T-helper 2 cell treated with Interferon-gamma antibody and Interleukin-4, amounts not matched to agents 5 μg/mL and 100 μg/mL, for 36 hours (primary cell): ENCODE measurements around the gene TNFRSF1A.

Experiments
- DNase-seq: peaks from one replicate; pipeline ENCODE4 v3.0.0; 2021; ENCODE audit warnings: low spot score
- H3K27ac Mint-ChIP-seq: one replicate; pipeline ENCODE4 v1.8.0; 2021; ENCODE audit warnings: mild to moderate bottlenecking, mixed read lengths
- H3K27me3 Mint-ChIP-seq: one replicate; pipeline ENCODE4 v1.8.0; 2021; ENCODE audit warnings: low read depth, mixed read lengths
- H3K36me3 Mint-ChIP-seq: one replicate; pipeline ENCODE4 v1.8.0; 2021; ENCODE audit warnings: low read depth, mixed read lengths
- H3K4me1 Mint-ChIP-seq: one replicate; pipeline ENCODE4 v1.8.0; 2021; ENCODE audit warnings: low read depth, mixed read lengths
- H3K4me3 Mint-ChIP-seq: one replicate; pipeline ENCODE4 v1.8.0; 2022; ENCODE audit warnings: mild to moderate bottlenecking, moderate library complexity, mixed read lengths
- H3K9me3 Mint-ChIP-seq: one replicate; pipeline ENCODE4 v1.8.0; 2021; ENCODE audit warnings: mixed read lengths

Gene TNFRSF1A

DNA sequence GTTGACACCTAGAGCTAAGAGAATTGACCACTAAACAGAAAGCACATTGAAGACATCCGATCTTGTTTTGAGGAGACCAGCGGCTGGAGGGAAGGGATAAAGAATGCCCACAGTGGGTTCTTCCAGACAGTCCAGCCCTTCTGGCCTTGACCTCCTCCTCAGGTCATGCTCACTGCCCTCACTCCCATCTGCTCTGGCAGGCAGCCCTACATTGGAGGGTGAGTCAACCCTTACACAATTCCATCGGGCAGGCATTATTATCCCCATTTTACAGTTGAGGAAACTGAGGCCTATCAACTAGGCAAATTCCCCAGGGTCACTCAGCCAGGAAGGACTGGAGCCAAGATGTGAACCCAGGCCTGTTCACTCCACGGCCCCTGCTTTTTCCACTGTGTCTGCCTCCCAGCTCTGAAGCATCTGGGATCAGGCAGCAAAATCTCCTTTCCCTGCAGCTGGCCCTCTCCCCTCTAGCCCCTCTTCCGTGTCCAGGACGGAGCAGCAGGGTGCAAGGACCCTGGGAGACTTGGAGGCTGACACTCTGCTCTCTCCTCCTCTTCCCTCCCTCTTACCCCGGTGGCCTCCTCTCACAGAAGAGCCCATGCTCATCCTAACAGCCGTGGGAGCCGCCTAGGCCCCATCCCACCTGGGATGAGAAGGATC is 28.2 kb upstream of the TNFRSF1A start:
- Mint-ChIP-seq H3K27ac (no peak overlapping the region), H3K9me3 (no peaks in the 10 kb centered on the region), H3K4me1 (peaks cover 23% of the 10 kb centered on the region), H3K36me3 (no peaks in the 10 kb centered on the region), H3K4me3 (no peak overlapping the region), H3K27me3 (no peaks in the 10 kb centered on the region)
- DNase-seq: no peak

DNA sequence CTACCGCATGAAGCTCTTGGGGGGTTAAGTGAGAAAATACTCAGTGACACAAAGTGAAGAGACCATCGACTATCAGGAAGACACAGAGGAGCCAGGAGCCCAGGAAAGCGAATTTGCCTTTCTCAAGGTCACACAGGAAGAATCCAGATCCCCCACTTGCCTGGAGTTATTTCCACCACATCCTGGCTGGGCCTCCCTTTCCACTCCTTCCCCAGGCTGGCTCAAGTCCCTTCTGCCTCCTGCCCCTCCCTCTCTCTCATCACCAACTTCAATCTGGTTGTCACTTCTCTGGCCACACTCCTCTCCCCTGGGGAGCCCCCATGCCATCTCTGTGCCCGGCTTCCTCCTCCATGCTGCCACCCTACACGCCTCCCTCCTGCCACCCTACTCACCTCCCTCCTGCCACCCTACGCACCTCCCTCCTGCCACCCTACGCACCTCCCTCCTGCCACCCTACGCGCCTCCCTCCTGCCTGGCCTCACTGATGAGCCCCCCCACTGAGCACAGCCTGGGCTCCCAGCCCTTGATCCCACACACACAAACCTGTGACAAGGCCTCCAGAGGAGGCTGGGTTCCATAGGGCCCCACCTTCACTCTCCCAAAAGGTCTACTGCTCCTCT is 27.1 kb upstream of the TNFRSF1A start:
- Mint-ChIP-seq H3K9me3 (no peaks in the 10 kb centered on the region), H3K36me3 (no peaks in the 10 kb centered on the region), H3K27ac (peak overlapping the region; percentile 41), H3K4me3 (no peak overlapping the region), H3K4me1 (peaks cover 26% of the 10 kb centered on the region), H3K27me3 (no peaks in the 10 kb centered on the region)
- no peak for DNase-seq

DNA sequence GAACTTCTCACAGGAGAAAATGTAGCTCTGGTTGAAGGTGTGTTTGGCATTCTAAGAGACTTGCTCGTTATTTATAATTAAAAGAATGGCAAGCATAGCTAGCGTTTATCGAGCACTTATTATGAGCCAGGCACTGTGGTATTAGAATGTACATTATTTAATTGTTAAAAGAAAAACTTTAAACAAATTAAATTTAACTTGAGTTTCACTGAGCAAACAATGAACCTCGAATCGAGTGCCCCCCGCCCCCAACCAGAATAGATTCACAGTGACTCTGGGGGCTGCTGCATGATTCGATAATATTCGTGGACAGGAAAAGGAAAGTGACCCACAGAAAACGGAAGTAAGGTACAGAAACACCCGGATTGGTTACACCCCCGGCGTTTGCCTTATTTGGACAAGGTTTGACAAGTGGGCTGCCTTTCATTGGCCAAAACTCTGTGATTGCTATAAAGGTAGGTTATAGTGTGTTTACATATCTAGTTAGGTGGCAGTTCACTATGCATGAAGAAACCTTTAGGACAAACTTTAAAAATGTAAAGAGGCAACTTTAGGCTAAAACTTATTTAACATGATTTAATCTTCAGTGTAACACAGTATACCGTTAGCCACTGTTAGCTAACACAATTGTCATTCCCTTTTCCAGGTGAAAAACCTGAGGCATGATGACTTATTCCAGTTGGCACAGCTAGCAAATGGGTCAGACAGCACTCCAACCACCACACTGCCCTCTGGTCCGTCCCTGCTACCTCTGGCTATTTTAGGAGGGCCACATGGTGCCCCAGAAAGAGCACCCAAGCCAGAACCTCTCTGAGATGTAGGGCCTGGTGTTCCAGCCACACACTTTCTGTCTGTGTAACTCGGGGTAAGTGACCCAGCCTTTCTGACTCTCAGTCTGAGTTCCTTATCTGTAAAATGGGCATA is 26.4 kb upstream of the TNFRSF1A start:
- DNase-seq: no peak
- no peaks in the 10 kb centered on the region for H3K36me3 Mint-ChIP-seq
- no peaks in the 10 kb centered on the region for H3K27me3 Mint-ChIP-seq
- H3K27ac Mint-ChIP-seq: peak overlapping the region; percentile 41
- H3K4me1 Mint-ChIP-seq: peaks cover 26% of the 10 kb centered on the region
- H3K4me3 Mint-ChIP-seq: no peak overlapping the region
- no peaks in the 10 kb centered on the region for H3K9me3 Mint-ChIP-seq

DNA sequence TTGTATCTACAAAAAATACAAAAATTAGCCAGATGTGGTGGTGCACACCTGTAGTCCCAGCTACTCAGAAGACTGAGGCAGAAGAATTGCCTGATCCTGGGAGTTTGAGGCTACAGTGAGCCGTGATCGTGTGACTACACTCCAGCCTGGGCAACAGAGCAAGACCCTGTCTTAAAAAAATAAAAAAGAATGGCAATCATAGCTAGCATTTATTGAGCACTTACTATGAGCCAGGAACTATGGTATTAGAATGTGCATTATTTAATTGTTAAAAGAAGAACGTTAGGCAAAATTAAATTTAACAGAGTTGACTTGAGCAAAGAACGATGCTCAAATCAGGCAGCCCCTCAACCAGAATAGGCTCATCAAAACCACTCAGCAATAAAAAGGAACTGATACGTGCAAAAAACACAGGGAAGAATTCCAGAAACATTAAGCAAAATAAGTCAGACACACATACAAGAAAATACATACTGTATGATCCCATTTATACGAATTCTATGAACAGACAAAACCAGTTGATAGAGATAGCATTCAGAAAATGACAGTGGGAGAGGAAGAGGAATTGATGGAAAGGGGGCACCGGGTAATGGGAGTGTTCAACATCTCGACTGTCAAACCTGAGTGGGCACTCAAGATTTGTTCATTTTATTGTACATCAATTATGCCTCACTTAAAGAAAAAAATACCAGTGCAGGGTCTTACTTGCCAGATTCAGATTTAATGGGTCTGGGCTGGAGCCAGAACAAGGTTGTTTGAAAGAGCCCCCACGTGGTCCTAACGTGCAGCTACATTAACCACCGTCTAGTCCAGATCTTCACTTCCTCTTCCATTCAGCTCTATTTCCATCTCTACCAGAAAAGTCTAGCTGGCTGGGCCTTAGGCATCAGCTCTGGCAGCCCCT is 25.4 kb upstream of the TNFRSF1A start:
- H3K9me3 Mint-ChIP-seq: no peaks in the 10 kb centered on the region
- DNase-seq: no peak
- no peaks in the 10 kb centered on the region for H3K36me3 Mint-ChIP-seq
- H3K27me3 Mint-ChIP-seq: no peaks in the 10 kb centered on the region
- H3K27ac Mint-ChIP-seq: peak overlapping the region; percentile 41
- H3K4me1 Mint-ChIP-seq: peaks cover 23% of the 10 kb centered on the region
- no peak overlapping the region for H3K4me3 Mint-ChIP-seq

DNA sequence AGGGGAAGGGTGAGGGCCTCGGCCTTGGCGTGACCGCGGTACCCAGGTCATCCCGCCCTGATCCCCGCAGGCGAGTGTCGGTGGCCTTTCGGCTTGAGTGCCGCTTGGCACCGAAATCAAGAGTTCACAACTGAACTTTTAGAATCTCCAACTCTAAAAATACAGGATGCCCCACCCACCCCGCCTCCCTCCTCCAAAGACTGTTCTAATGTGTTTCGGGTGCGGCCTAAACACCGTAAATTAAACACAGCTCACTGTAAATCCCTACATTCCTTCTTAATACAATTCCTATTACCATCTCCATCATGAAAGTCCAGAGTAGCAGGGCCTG is 22.1 kb upstream of the TNFRSF1A start:
- H3K4me1 Mint-ChIP-seq: peaks cover 31% of the 10 kb centered on the region
- no peaks in the 10 kb centered on the region for H3K36me3 Mint-ChIP-seq
- peak overlapping the region; percentile 62 for H3K4me3 Mint-ChIP-seq
- H3K27me3 Mint-ChIP-seq: peaks cover 3% of the 10 kb centered on the region
- no peaks in the 10 kb centered on the region for H3K9me3 Mint-ChIP-seq
- DNase-seq: no peak
- H3K27ac Mint-ChIP-seq: peak overlapping the region; percentile 73

DNA sequence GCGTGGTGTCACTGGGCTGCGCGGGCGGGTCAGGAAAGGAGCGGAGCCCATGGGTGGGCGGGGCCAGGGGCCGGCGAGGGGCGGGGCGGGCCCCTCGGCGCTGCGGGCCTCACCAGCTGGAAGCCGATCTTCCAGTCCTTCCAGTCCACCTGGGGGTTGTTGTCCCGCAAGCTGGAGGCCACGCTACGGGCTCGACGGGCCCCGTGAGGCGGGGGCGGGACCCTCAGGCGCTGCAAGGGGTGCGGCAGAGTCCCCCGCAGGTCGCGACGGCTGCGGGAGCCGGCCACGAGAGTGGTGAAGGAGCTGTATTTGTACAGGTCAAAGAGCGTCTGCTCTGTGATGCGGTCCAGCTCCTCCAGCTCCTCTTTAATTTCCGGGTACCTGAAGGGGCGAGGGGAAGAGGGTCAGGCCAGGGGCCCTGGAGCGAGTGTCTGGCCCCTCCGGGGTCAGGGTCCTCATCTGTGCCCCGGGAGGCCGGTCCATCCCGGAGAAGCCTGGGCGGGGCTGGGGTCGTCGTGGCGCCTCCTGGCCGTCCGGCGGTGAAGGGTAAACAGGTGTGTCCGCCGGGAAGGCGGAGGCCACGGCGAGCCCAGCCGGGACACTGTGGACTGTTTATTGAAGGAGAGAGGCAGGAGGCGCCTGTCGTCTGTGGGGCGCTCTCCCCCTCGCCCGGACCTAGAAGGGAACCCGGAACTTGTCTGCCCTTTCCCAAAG is 21.6 kb upstream of the TNFRSF1A start:
- DNase-seq: peak; percentile 45
- Mint-ChIP-seq H3K4me3 (peak overlapping the region; percentile 62), H3K36me3 (no peaks in the 10 kb centered on the region), H3K27me3 (peaks cover 3% of the 10 kb centered on the region), H3K9me3 (no peaks in the 10 kb centered on the region), H3K27ac (peak overlapping the region; percentile 73), H3K4me1 (peaks cover 27% of the 10 kb centered on the region)

DNA sequence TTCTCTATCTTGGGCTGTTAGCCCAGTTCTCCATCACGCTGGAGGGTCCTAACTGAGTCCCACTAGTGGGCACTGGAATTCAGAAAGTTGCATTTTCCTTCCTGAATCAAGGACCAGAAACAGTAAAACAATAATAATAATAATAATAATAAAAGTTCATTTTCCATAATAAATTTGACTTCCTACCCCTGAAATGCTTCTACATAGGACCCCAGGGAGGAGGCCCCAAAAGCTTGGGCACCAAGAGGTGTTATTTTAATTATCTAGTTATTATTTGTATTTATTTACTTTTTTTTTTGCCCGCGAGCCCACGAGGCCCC is 21.1 kb upstream of the TNFRSF1A start:
- Mint-ChIP-seq H3K27me3 (peaks cover 3% of the 10 kb centered on the region), H3K4me3 (no peak overlapping the region), H3K27ac (no peak overlapping the region), H3K9me3 (no peaks in the 10 kb centered on the region), H3K4me1 (peaks cover 24% of the 10 kb centered on the region), H3K36me3 (no peaks in the 10 kb centered on the region)
- no peak for DNase-seq

DNA sequence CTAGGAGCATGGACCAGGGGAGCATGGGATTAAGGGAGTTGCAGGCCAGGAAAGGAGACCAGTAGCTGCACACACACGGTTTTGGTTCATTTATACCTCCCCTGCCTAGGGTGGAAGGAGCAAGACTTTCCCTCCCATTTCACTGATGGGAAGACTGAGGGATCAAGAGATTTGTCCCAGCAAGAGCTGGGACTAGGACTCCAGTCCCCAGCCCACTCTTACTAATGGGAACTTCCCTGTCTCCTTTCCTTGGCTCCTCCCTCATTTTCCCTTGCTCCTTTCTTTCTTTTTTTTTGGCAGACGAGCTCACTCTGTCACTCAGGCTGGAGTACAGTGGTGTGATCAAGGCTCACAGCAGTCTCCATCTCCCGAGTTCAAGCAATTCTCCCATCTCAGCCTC is 20.5 kb upstream of the TNFRSF1A start:
- peak overlapping the region; percentile 60 for H3K27ac Mint-ChIP-seq
- DNase-seq: no peak
- peaks cover 3% of the 10 kb centered on the region for H3K27me3 Mint-ChIP-seq
- peaks cover 18% of the 10 kb centered on the region for H3K4me1 Mint-ChIP-seq
- H3K4me3 Mint-ChIP-seq: peak overlapping the region; percentile 55
- no peaks in the 10 kb centered on the region for H3K36me3 Mint-ChIP-seq
- no peaks in the 10 kb centered on the region for H3K9me3 Mint-ChIP-seq

DNA sequence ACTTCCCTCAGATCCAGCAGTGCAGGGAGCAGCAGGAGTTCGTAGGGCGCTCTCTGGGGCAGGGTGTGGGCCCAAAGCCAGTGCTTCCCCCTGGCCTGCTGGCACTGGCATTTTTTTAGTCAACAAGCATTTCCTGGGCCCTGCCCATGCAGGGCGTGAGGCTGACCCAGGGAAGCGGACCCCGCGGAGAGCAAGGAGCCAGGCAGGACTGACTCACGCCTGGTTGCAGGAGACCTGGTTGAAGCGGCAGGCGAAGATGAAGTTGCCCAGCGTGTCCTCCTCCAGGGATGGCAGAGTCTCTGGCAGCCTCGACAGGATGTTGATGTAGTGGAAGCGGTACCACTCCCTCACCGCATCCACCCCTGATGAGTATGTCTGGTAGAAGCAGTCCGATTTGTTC is 20.0 kb upstream of the TNFRSF1A start:
- Mint-ChIP-seq H3K9me3 (no peaks in the 10 kb centered on the region), H3K36me3 (no peaks in the 10 kb centered on the region), H3K4me3 (peak overlapping the region; percentile 55), H3K27me3 (peaks cover 8% of the 10 kb centered on the region), H3K27ac (peak overlapping the region; percentile 60), H3K4me1 (peaks cover 14% of the 10 kb centered on the region)
- no peak for DNase-seq

DNA sequence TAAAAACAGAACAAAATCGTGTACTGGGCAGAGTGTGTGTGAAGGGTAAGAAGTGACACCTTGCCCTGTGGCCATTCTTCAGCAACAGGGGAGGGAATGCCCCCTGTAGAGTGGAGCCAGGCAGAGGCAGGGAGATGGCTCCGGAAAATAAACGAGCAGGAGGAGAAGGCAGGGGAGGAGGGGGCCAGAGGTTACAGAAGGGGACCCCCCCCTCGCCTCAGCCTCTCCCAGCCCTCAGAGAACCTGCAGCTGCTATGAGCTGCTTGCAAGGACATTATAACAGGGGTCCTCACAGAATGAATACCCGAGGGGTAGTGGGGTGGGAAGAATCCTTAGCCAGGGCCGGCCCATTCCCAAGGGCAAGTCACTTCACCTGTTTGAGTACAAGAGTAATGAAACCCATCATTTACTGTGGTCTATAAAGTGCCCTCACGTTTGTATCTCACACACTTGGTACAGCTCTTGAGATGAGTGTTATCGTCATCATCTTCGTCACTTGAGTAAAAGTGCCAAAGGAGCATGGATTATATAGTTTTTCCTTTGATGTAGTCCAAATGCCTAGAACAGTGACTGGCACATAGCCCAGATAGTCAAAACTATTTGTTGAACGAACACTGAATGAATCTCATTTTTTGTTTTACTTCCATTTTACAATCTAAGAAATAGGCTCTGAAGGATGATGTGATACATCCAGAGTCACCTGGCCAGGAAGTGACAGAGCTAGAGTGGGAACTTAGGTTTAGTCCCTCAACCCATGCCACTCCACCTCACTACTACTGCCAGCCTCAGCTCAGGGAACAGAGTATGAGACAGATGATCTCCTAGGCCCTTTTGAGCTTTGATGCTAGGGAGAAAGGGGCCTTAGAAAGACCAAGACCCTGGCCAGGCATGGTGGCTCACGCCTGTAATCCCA is 19.0 kb upstream of the TNFRSF1A start:
- no peak for DNase-seq
- H3K36me3 Mint-ChIP-seq: no peaks in the 10 kb centered on the region
- no peak overlapping the region for H3K4me3 Mint-ChIP-seq
- H3K27ac Mint-ChIP-seq: no peak overlapping the region
- H3K27me3 Mint-ChIP-seq: peaks cover 15% of the 10 kb centered on the region
- no peaks in the 10 kb centered on the region for H3K9me3 Mint-ChIP-seq
- H3K4me1 Mint-ChIP-seq: peaks cover 16% of the 10 kb centered on the region

DNA sequence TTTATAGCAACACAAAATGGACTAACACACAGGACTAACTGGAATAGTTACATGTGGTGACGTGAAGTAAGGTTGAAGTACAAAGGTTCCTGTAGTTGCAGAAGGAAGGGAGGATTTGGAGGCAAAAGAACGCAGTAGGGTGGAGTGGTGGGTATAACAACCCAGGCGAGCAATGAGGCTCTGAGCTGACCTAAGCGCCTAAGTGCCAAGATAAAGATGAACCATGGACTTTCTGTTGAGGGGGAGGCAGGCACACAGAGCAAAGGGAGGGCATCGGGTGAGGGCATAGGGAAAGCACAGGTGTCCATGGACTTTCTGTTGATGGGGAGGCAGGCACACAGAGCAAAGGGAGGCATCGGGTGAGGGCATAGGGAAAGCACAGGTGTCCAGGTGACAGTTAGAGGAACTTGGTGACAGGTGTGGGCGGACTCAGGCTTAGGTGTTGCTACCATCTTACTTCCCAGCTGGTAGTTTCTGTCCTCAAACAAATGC is 18.2 kb upstream of the TNFRSF1A start:
- peaks cover 15% of the 10 kb centered on the region for H3K27me3 Mint-ChIP-seq
- H3K4me3 Mint-ChIP-seq: no peak overlapping the region
- peaks cover 16% of the 10 kb centered on the region for H3K4me1 Mint-ChIP-seq
- no peak overlapping the region for H3K27ac Mint-ChIP-seq
- no peaks in the 10 kb centered on the region for H3K36me3 Mint-ChIP-seq
- no peak for DNase-seq
- no peaks in the 10 kb centered on the region for H3K9me3 Mint-ChIP-seq

DNA sequence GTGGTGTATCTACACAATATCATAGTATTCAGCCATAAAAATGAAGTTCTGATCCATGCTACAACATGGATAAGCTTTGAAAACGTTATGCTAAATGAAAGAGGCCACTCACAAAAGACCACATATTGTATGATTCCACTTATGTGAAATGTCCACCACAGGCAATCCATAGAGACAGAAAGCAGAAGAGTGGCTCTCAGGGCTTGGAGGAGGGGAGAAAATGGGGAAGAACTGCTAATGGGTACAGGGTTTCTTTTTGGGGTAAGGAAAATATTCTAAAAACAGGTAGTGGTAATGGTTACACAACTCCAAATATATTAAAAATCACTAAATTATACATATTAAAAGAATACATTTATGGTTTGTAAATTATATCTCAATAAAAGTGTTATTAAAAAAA is 17.0 kb upstream of the TNFRSF1A start:
- Mint-ChIP-seq H3K4me3 (no peak overlapping the region), H3K27me3 (peaks cover 18% of the 10 kb centered on the region)
- DNase-seq: no peak

More for the DNA sequence above, 17.0 kb upstream of the TNFRSF1A start:
- H3K27ac Mint-ChIP-seq: no peak overlapping the region
- no peaks in the 10 kb centered on the region for H3K36me3 Mint-ChIP-seq
- H3K4me1 Mint-ChIP-seq: peaks cover 13% of the 10 kb centered on the region
- no peaks in the 10 kb centered on the region for H3K9me3 Mint-ChIP-seq
